ENCODE measurements around the gene ZCCHC14.
"Not testable (repeated sequence)": the region's sequence is repeated elsewhere in the genome, so short reads cannot be mapped to it uniquely, and the experiment has no call there.

DNA sequence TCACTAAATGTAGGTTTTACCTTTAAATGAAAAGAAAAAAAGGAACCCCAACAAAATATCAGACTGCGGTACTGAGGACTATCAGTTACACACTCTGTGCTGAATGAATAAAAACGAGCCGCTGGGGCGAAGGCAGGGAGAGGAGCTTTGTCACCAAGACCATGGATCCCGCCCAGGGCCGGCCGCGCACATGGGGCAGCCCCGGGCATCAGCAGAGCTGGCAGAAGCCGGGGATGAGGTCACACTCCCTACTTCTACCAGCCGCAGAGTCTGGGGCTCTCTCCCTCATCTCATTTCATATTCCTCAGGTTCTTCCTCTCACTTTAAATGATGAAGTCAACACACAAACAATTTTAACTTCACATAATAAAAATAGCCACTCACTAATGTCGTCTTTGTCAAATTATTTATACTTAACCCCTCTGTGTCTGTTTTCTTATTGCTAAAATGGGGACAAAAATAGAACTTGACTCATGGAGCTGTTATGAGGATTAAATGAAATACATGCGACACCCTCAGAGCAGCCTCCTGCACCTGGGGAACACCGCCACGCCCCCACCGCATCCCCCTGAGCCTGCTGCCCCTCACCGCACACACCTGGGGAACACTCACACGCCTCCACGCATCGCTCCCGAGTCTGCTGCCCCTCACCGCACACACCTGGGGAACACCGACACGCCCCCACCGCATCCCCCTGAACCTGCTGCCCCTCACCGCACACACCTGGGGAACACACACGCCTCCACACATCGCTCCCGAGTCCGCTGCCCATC lies 15.4 kb downstream of the ZCCHC14 start:
- TF ChIP-seq, protein P1, sequence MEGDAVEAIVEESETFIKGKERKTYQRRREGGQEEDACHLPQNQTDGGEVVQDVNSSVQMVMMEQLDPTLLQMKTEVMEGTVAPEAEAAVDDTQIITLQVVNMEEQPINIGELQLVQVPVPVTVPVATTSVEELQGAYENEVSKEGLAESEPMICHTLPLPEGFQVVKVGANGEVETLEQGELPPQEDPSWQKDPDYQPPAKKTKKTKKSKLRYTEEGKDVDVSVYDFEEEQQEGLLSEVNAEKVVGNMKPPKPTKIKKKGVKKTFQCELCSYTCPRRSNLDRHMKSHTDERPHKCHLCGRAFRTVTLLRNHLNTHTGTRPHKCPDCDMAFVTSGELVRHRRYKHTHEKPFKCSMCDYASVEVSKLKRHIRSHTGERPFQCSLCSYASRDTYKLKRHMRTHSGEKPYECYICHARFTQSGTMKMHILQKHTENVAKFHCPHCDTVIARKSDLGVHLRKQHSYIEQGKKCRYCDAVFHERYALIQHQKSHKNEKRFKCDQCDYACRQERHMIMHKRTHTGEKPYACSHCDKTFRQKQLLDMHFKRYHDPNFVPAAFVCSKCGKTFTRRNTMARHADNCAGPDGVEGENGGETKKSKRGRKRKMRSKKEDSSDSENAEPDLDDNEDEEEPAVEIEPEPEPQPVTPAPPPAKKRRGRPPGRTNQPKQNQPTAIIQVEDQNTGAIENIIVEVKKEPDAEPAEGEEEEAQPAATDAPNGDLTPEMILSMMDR (IDR thresholded peaks at IDR 0.05) = not testable (repeated sequence)
- not testable (repeated sequence) for TF ChIP-seq EZH2 (IDR thresholded peaks at IDR 0.05; ENCODE audit: borderline replicate concordance, insufficient read depth, low read depth, low read length, poor library complexity, severe bottlenecking)

Data from B cell (primary cell).